HPDE6-E6E7 (cell line): ENCODE results near the gene GHR.
"Not testable (repeated sequence)": the region's sequence is repeated elsewhere in the genome, so short reads cannot be mapped to it uniquely, and the experiment has no call there.

Experiments
- DNase-seq: peaks from one replicate; pipeline ENCODE4 v3.0.0; 2011; ENCODE audit warnings: missing footprints; ENCODE audit errors: extremely low spot score

GHR gene

GRCh38 chr5:42569953-42570548 is 146.8 kb downstream of the GHR start:
- DNase-seq, result no peak

- DNase-seq, result peak; percentile 4
Observed at GRCh38 chr5:42570966-42571960, 148.0 kb downstream of the GHR start.

GRCh38 chr5:42572313-42572712 is 149.1 kb downstream of the GHR start:
- no peak for DNase-seq

GRCh38 chr5:42573386-42573785 is 150.1 kb downstream of the GHR start:
- DNase-seq, result no peak

GRCh38 chr5:42575914-42576313 is 152.7 kb downstream of the GHR start:
- DNase-seq, result not testable (repeated sequence)

GRCh38 chr5:42578901-42579300 is 155.7 kb downstream of the GHR start:
- not testable (repeated sequence) for DNase-seq

- DNase-seq, result no peak
Observed at GRCh38 chr5:42579320-42579719, 156.1 kb downstream of the GHR start.

GRCh38 chr5:42581845-42582244 is 158.6 kb downstream of the GHR start:
- no peak for DNase-seq

- no peak for DNase-seq
Observed at GRCh38 chr5:42582723-42583122, 159.5 kb downstream of the GHR start.

GRCh38 chr5:42583322-42583721 is 160.1 kb downstream of the GHR start:
- peak; percentile 48 for DNase-seq

GRCh38 chr5:42586625-42587024 is 163.4 kb downstream of the GHR start:
- DNase-seq, result no peak

- no peak for DNase-seq
Observed at GRCh38 chr5:42587096-42587723, 164.0 kb downstream of the GHR start.

GRCh38 chr5:42590566-42590965 is 167.3 kb downstream of the GHR start:
- no peak for DNase-seq

- no peak for DNase-seq
Observed at GRCh38 chr5:42591015-42591414, 167.8 kb downstream of the GHR start.

GRCh38 chr5:42592401-42593140 is 169.3 kb downstream of the GHR start:
- DNase-seq, result no peak

GRCh38 chr5:42593591-42593990 is 170.4 kb downstream of the GHR start:
- no peak for DNase-seq

- no peak for DNase-seq
Observed at GRCh38 chr5:42595597-42595996, 172.4 kb downstream of the GHR start.

- DNase-seq, result no peak
Observed at GRCh38 chr5:42596817-42597216, 173.6 kb downstream of the GHR start.

- DNase-seq, result no peak
Observed at GRCh38 chr5:42597318-42597937, 174.2 kb downstream of the GHR start.

- no peak for DNase-seq
Observed at GRCh38 chr5:42598311-42598710, 175.1 kb downstream of the GHR start.

GRCh38 chr5:42599106-42599505 is 175.9 kb downstream of the GHR start:
- no peak for DNase-seq
